ENCODE measurements around the gene HDGFL3. TPM values are rescaled to one million over a fixed set of nuclear protein-coding genes. Genes with fewer than 3 reads are reported as not detected.

Gene HDGFL3
- total RNA-seq, 5 donors from 2014 or later (not counting 1 experiment from before 2014, with no cell fraction given) = 3.7 to 13.4 (median 9.9) TPM

DNA sequence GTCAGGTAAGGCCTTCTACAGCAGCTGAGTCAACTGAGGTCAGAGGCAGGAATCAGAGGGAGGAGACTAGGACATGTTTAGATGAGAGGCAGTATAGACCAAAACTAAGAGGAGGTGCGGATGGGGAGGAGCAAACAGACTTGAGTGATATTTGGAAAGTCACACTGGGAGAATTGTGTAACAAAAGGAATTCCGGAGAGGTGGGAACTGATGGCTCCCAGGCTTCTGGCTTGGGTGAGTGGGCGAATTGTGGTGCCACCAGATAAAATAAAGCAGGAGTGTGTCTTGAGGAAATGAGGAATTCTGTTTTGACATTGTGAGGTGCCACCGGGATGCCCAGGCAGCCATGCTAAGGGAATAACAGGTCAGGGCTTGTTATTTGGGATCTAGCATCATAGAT lies 103.5 kb downstream of the HDGFL3 start:
- 94% methylated on average over 4 of the region's 4 CpGs for WGBS (ENCODE audit: insufficient coverage)
- H3K27ac ChIP-seq (ENCODE audit: low read length) = no peak overlapping the region
- CTCF ChIA-PET = no interaction called here
- no peaks in the 10 kb centered on the region for H3K9me3 ChIP-seq
- DNase-seq (no peak), ATAC-seq (replicated peaks in 1 of 4) (no peak)
- no peaks in the 10 kb centered on the region for H3K36me3 Mint-ChIP-seq
- H3K27me3 Mint-ChIP-seq = peaks cover 47 to 50% of the 10 kb centered on the region in 2 donors
- H3K27ac Mint-ChIP-seq = peak overlapping the region in 1 of 2 donors; percentile 2
- peaks cover 0 to 40% of the 10 kb centered on the region in 2 experiments for H3K27me3 ChIP-seq (replicated peaks in 1 of 2; ENCODE audit: control insufficient read depth in 2 of 2, extremely low read depth in 1 of 2, insufficient read depth in 2 of 2, low read length in 1 of 2)
- no peak overlapping the region for H3K4me3 Mint-ChIP-seq
- peaks cover 0 to 14% of the 10 kb centered on the region in 2 experiments for H3K4me1 ChIP-seq (ENCODE audit: control insufficient read depth in 1 of 2, extremely low read depth in 1 of 2, insufficient read depth in 2 of 2, low read length in 2 of 2)
- H3K9me3 Mint-ChIP-seq = no peaks in the 10 kb centered on the region
- H3K4me3 ChIP-seq (ENCODE audit: control insufficient read depth in 1 of 2, extremely low read depth in 1 of 2, low read length in 1 of 2) = no peak overlapping the region
- H3K36me3 ChIP-seq (ENCODE audit: control insufficient read depth in 2 of 2, extremely low read depth in 1 of 2, insufficient read depth in 1 of 2, low read length in 1 of 2) = no peaks in the 10 kb centered on the region
- POLR2A ChIA-PET = no interaction called here
- peaks cover 14 to 21% (median 18%) of the 10 kb centered on the region in 3 donors for H3K4me1 Mint-ChIP-seq

DNA sequence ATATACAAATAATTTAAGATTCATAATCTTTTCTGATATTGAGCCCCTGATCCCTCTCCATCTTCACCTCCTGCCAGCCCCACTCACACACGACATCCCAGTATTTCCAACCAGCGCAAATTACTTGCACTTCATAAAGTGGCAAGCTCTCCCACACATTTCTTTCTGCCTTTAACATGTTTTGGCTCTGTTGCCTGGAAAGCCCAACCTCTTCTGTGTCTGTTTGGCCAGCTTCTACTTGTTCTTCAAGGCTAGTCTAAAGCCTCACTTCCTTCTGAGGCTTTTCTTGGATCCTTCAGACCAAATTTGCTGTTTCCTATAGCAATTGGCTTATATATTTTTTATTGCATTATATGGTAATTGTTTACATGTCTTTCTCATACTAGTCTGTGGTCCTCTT lies 105.3 kb downstream of the HDGFL3 start:
- peaks cover 35 to 38% of the 10 kb centered on the region in 2 donors for H3K27me3 Mint-ChIP-seq
- Histone ChIP-seq H3K9me3 (no peaks in the 10 kb centered on the region), H3K36me3 (ENCODE audit: control insufficient read depth in 2 of 2, extremely low read depth in 1 of 2, insufficient read depth in 1 of 2, low read length in 1 of 2) (no peaks in the 10 kb centered on the region), H3K27me3 (replicated peaks in 1 of 2; ENCODE audit: control insufficient read depth in 2 of 2, extremely low read depth in 1 of 2, insufficient read depth in 2 of 2, low read length in 1 of 2) (peaks cover 0 to 27% of the 10 kb centered on the region in 2 experiments), H3K4me1 (ENCODE audit: control insufficient read depth in 1 of 2, extremely low read depth in 1 of 2, insufficient read depth in 2 of 2, low read length in 2 of 2) (peaks cover 0 to 3% of the 10 kb centered on the region in 2 experiments), H3K27ac (ENCODE audit: low read length) (no peak overlapping the region), H3K4me3 (ENCODE audit: control insufficient read depth in 1 of 2, extremely low read depth in 1 of 2, low read length in 1 of 2) (no peak overlapping the region)
- H3K36me3 Mint-ChIP-seq = peaks cover 4% of the 10 kb centered on the region
- DNase-seq (no peak), ATAC-seq (replicated peaks in 1 of 4) (no peak)
- ChIA-PET CTCF (no interaction called here), POLR2A (no interaction called here)
- H3K4me1 Mint-ChIP-seq = peaks cover 5 to 9% (median 5%) of the 10 kb centered on the region in 3 donors
- H3K27ac Mint-ChIP-seq = no peak overlapping the region
- peaks cover 4 to 6% (median 5%) of the 10 kb centered on the region in 3 donors for H3K9me3 Mint-ChIP-seq
- 88% methylated on average over 2 of the region's 2 CpGs for WGBS (ENCODE audit: insufficient coverage)
- no peak overlapping the region for H3K4me3 Mint-ChIP-seq

DNA sequence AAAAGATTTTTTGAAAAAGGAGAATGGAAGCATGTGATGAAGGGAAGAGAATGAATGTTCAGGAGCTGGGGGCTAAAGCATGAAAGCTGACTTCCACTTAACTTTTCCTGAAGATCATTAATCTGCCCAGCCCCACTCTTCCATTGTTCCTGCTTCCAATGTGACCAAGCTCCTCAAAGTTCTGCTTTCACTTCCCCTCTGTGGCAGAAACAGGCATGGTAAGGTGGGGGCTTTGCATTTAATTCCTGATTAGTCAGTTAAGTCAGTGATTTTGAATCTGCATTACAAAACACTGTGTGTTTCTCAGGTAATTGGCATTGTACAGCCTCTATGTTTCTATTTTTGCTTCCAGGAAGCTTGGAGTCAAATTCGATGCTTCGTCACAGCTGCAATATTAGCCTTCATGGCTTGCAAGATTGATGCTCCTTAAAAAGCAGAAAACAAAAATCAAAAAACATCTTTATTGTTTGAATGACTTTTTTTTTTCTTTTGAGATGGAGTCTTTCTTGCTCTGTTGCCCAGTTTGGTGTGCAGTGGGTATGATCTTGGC lies 107.5 kb downstream of the HDGFL3 start:
- H3K27ac ChIP-seq (ENCODE audit: low read length) = no peak overlapping the region
- Mint-ChIP-seq H3K9me3 (peaks cover 4 to 6% (median 5%) of the 10 kb centered on the region in 3 donors), H3K27ac (no peak overlapping the region), H3K4me3 (no peak overlapping the region), H3K36me3 (peaks cover 4% of the 10 kb centered on the region), H3K27me3 (peaks cover 30 to 34% of the 10 kb centered on the region in 2 donors), H3K4me1 (no peaks in the 10 kb centered on the region)
- ATAC-seq (replicated peaks in 1 of 4) (no peak), DNase-seq (no peak)
- no peaks in the 10 kb centered on the region for H3K4me1 ChIP-seq (ENCODE audit: control insufficient read depth in 1 of 2, extremely low read depth in 1 of 2, insufficient read depth in 2 of 2, low read length in 2 of 2)
- peaks cover 0 to 12% of the 10 kb centered on the region in 2 experiments for H3K27me3 ChIP-seq (replicated peaks in 1 of 2; ENCODE audit: control insufficient read depth in 2 of 2, extremely low read depth in 1 of 2, insufficient read depth in 2 of 2, low read length in 1 of 2)
- CTCF ChIA-PET = no interaction called here
- H3K9me3 ChIP-seq = no peaks in the 10 kb centered on the region
- no peaks in the 10 kb centered on the region for H3K36me3 ChIP-seq (ENCODE audit: control insufficient read depth in 2 of 2, extremely low read depth in 1 of 2, insufficient read depth in 1 of 2, low read length in 1 of 2)
- H3K4me3 ChIP-seq (ENCODE audit: control insufficient read depth in 1 of 2, extremely low read depth in 1 of 2, low read length in 1 of 2) = no peak overlapping the region
- POLR2A ChIA-PET = no interaction called here
- no CpG with 5 or more reads among the region's 2 CpGs for WGBS (ENCODE audit: insufficient coverage)

DNA sequence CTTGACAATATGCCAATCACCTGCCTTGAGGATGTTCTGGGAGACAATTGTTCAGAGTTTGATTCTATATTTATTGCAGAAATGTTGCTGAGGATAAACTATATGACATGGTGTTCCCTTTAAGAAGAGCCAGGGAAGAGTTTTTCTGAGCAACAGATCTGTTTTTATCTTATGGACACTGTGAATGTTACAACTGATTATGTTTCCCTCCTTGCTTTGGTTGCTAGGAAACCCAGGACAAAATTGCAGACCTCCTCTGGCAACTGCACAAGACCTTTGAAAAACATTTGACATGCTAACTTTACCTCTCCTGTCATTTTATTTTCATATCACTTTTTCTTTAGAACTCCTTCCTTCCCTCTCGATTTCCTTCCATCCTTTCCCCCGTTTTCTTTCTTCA lies 108.3 kb downstream of the HDGFL3 start:
- 79% methylated on average over 2 of the region's 2 CpGs for WGBS (ENCODE audit: insufficient coverage)
- Mint-ChIP-seq H3K4me1 (no peaks in the 10 kb centered on the region), H3K27me3 (peaks cover 24 to 28% of the 10 kb centered on the region in 2 donors), H3K27ac (no peak overlapping the region), H3K36me3 (peaks cover 4% of the 10 kb centered on the region), H3K4me3 (no peak overlapping the region), H3K9me3 (peaks cover 4 to 6% (median 5%) of the 10 kb centered on the region in 3 donors)
- Histone ChIP-seq H3K27me3 (replicated peaks in 1 of 2; ENCODE audit: control insufficient read depth in 2 of 2, extremely low read depth in 1 of 2, insufficient read depth in 2 of 2, low read length in 1 of 2) (peaks cover 0 to 7% of the 10 kb centered on the region in 2 experiments), H3K4me1 (ENCODE audit: control insufficient read depth in 1 of 2, extremely low read depth in 1 of 2, insufficient read depth in 2 of 2, low read length in 2 of 2) (no peaks in the 10 kb centered on the region), H3K4me3 (ENCODE audit: control insufficient read depth in 1 of 2, extremely low read depth in 1 of 2, low read length in 1 of 2) (no peak overlapping the region), H3K9me3 (no peaks in the 10 kb centered on the region), H3K36me3 (ENCODE audit: control insufficient read depth in 2 of 2, extremely low read depth in 1 of 2, insufficient read depth in 1 of 2, low read length in 1 of 2) (no peaks in the 10 kb centered on the region), H3K27ac (ENCODE audit: low read length) (no peak overlapping the region)
- ChIA-PET POLR2A (no interaction called here), CTCF (no interaction called here)
- DNase-seq (no peak), ATAC-seq (replicated peaks in 1 of 4) (no peak)

DNA sequence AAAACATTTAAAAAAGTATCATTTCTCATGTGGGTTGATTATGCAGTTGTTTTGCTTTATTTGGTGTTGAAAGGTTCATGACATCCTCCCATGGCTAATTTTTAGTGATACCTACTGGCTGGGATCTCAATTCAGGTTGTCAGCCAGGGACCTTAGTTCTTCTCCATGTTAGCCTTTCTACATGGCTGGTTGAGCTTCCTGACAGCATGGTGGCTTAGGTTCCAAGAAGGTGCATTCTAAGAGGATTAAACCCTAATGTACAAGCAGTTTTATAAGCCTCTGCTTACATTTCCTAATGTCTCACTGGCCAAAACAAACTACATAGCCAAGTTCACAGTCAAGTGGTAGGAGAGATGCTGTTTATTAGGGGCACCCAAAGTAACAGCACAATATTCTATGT lies 109.5 kb downstream of the HDGFL3 start:
- Mint-ChIP-seq H3K9me3 (peaks cover 4 to 6% (median 5%) of the 10 kb centered on the region in 3 donors), H3K36me3 (peaks cover 4% of the 10 kb centered on the region), H3K4me3 (no peak overlapping the region), H3K4me1 (no peaks in the 10 kb centered on the region), H3K27me3 (peaks cover 16 to 21% of the 10 kb centered on the region in 2 donors), H3K27ac (no peak overlapping the region)
- Histone ChIP-seq H3K36me3 (ENCODE audit: control insufficient read depth in 2 of 2, extremely low read depth in 1 of 2, insufficient read depth in 1 of 2, low read length in 1 of 2) (no peaks in the 10 kb centered on the region), H3K27ac (ENCODE audit: low read length) (no peak overlapping the region), H3K4me3 (ENCODE audit: control insufficient read depth in 1 of 2, extremely low read depth in 1 of 2, low read length in 1 of 2) (no peak overlapping the region), H3K27me3 (replicated peaks in 1 of 2; ENCODE audit: control insufficient read depth in 2 of 2, extremely low read depth in 1 of 2, insufficient read depth in 2 of 2, low read length in 1 of 2) (peaks cover 0 to 1% of the 10 kb centered on the region in 2 experiments), H3K4me1 (ENCODE audit: control insufficient read depth in 1 of 2, extremely low read depth in 1 of 2, insufficient read depth in 2 of 2, low read length in 2 of 2) (no peaks in the 10 kb centered on the region), H3K9me3 (no peaks in the 10 kb centered on the region)
- no peak for DNase-seq
- POLR2A ChIA-PET = no interaction called here
- CTCF ChIA-PET = interaction anchor here in 1 of 2 donors (0.6 kb wide), 1 partner anchor 494 kb away, joined by 4 read pairs; no protein-coding TSS in a partner anchor
- no peak for ATAC-seq (replicated peaks in 1 of 4)

DNA sequence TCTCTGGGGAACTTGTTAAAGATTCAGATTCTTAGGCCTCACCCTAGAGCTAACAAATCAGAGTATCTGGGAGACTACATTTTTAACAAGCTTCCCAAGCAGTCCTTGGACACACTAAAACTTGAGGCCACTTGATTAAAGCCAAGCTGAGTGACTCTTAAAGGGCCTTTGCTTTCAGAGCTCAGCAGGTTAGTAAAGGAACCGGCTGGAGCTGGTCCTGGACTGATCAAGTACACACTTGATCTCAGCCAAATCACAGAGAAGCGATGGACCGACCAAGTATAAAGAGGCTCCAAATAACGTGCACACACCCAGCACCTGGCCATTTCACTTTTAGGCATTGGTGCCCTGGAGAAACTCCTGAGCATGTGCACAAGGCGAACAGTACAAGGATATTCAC lies 113.0 kb downstream of the HDGFL3 start:
- Histone ChIP-seq H3K36me3 (ENCODE audit: control insufficient read depth in 2 of 2, extremely low read depth in 1 of 2, insufficient read depth in 1 of 2, low read length in 1 of 2) (no peaks in the 10 kb centered on the region), H3K27me3 (replicated peaks in 1 of 2; ENCODE audit: control insufficient read depth in 2 of 2, extremely low read depth in 1 of 2, insufficient read depth in 2 of 2, low read length in 1 of 2) (no peaks in the 10 kb centered on the region), H3K27ac (ENCODE audit: low read length) (no peak overlapping the region), H3K9me3 (no peaks in the 10 kb centered on the region), H3K4me3 (ENCODE audit: control insufficient read depth in 1 of 2, extremely low read depth in 1 of 2, low read length in 1 of 2) (no peak overlapping the region), H3K4me1 (ENCODE audit: control insufficient read depth in 1 of 2, extremely low read depth in 1 of 2, insufficient read depth in 2 of 2, low read length in 2 of 2) (no peaks in the 10 kb centered on the region)
- WGBS (ENCODE audit: insufficient coverage) = 89% methylated on average over 3 of the region's 5 CpGs
- H3K36me3 Mint-ChIP-seq = peaks cover 4% of the 10 kb centered on the region
- no peak for DNase-seq
- no peak overlapping the region for H3K27ac Mint-ChIP-seq
- ATAC-seq (replicated peaks in 1 of 4) = no peak
- H3K4me3 Mint-ChIP-seq = no peak overlapping the region
- H3K27me3 Mint-ChIP-seq = peaks cover 5 to 15% of the 10 kb centered on the region in 2 donors
- H3K4me1 Mint-ChIP-seq = peaks cover 0 to 6% (median 5%) of the 10 kb centered on the region in 3 donors
- H3K9me3 Mint-ChIP-seq = peaks cover 4 to 6% (median 5%) of the 10 kb centered on the region in 3 donors
- POLR2A ChIA-PET = no interaction called here
- CTCF ChIA-PET = interaction anchor here in 1 of 2 donors (0.6 kb wide), 1 partner anchor 95 kb away, joined by 7 read pairs; no protein-coding TSS in a partner anchor

Measured in T-cell (primary cell).